Body of pancreas (tissue), 4 donors: ENCODE measurements around the gene CSGALNACT2. TPM values are rescaled to one million over a fixed set of nuclear protein-coding genes. Genes with fewer than 3 reads are reported as not detected.
"Not testable (repeated sequence)": the region's sequence is repeated elsewhere in the genome, so short reads cannot be mapped to it uniquely, and the experiment has no call there.

Source experiments
- ATAC-seq: fragments of 150-250 bp; one replicate; pipeline ENCODE4 v1.9.1; 2016
- DNase-seq, 4 donors: peaks; one replicate each; pipeline ENCODE4 v3.0.0-alpha.2; 2019
- H3K27ac ChIP-seq, 4 donors: fragments of 200-600 bp; sonication (generic); 1 replicate in 3 of 4; 2 replicates in 1 of 4; pipeline versions ENCODE4 v1.5.1 to v1.6.1; 2016 to 2019; ENCODE audit warnings: mild to moderate bottlenecking in 1 of 4, mixed read lengths in 1 of 4, moderate library complexity in 1 of 4
- H3K27me3 ChIP-seq, 2 donors: fragments of 200-600 bp; sonication (generic); one replicate each; pipeline ENCODE4 v1.6.0; 2016; ENCODE audit warnings: mild to moderate bottlenecking in 1 of 2
- H3K36me3 ChIP-seq, 2 donors: fragments of 200-600 bp; sonication (generic); replicated peaks in 1 of 2; 2 replicates each; pipeline ENCODE4 v1.5.1; 2016; ENCODE audit warnings: low read depth in 2 of 2; ENCODE audit not compliant: insufficient read depth in 1 of 2
- H3K4me1 ChIP-seq: fragments of 200-600 bp; sonication (generic); one replicate; pipeline ENCODE4 v1.6.0; 2016
- H3K4me3 ChIP-seq, 2 donors: fragments of 200-600 bp; sonication (generic); 1 replicate in 1 of 2; 2 replicates in 1 of 2; pipeline ENCODE4 v1.5.1; 2016 to 2019
- H3K9me3 ChIP-seq, 3 donors: fragments of 200-600 bp; sonication (generic); 1 replicate in 2 of 3; 2 replicates in 1 of 3; pipeline ENCODE4 v1.5.1; 2016
- CTCF ChIP-seq, 7 experiments: fragments of 450-650 bp in 4 of 7; fragments of 200-600 bp in 3 of 7; sonication (generic) in 3 of 7; IDR thresholded peaks; one replicate each; pipeline ENCODE4 v1.5.1; 2016 to 2019; ENCODE audit warnings: antibody characterized with exemption in 7 of 7
- POLR2A ChIP-seq, 3 donors: fragments of 450-650 bp; IDR thresholded peaks; one replicate each; pipeline ENCODE4 v1.6.1; 2016; ENCODE audit warnings: antibody characterized with exemption in 3 of 3, mild to moderate bottlenecking in 2 of 3
- whole genome bisulfite sequencing, 2 donors: methylation state at CpG; one replicate each; pipeline ENCODE4 v1.1.5; 2017; 5-methylcytosine and 5-hydroxymethylcytosine counted together
- intact Hi-C: fragments of 100-400 bp; cut with DNase I; formaldehyde crosslinking; loops from one replicate; pipeline ENCODE4 v1.15.1; 2023
- total RNA-seq, 2 donors: library from RNA; depleted of rRNA; stranded (reverse); fragments of >200 nt; gene quantifications; one replicate each; pipeline ENCODE4 v1.1.0, GENCODE V29; 2016

The CSGALNACT2 gene
- total RNA-seq, 2 donors from 2014 or later: 6.9 to 9.6 TPM

- no peaks in the 10 kb centered on the region for H3K4me1 ChIP-seq
- no peaks in the 10 kb centered on the region for H3K27me3 ChIP-seq
- no peak for ATAC-seq
- H3K9me3 ChIP-seq: no peaks in the 10 kb centered on the region
- no peak for TF ChIP-seq CTCF (IDR thresholded peaks at IDR 0.05)
- no peak for TF ChIP-seq POLR2A (IDR thresholded peaks at IDR 0.05)
- 66% methylated on average over 3 to 5 of the region's 5 CpGs for WGBS, 2 donors
- no peak overlapping the region for H3K27ac ChIP-seq
- H3K36me3 ChIP-seq: no peaks in the 10 kb centered on the region
- intact Hi-C loops: no loop called here
- no peak overlapping the region for H3K4me3 ChIP-seq
- no peak for DNase-seq
Measured at GRCh38 chr10:43219848-43220247, 81.6 kb downstream of the CSGALNACT2 start.

GRCh38 chr10:43220251-43220650, 82.0 kb downstream of the CSGALNACT2 start:
- H3K36me3 ChIP-seq, H3K4me3 ChIP-seq, DNase-seq, H3K27ac ChIP-seq, ATAC-seq, intact Hi-C loops, H3K9me3 ChIP-seq, H3K27me3 ChIP-seq, H3K4me1 ChIP-seq: not testable (repeated sequence)
- WGBS, 2 donors: 72 to 76% methylated on average over 5 to 6 of the region's 6 CpGs

GRCh38 chr10:43220657-43221418, 82.6 kb downstream of the CSGALNACT2 start:
- Histone ChIP-seq H3K4me1 (no peaks in the 10 kb centered on the region), H3K4me3 (no peak overlapping the region), H3K27ac (no peak overlapping the region), H3K36me3 (no peaks in the 10 kb centered on the region), H3K27me3 (no peaks in the 10 kb centered on the region), H3K9me3 (no peaks in the 10 kb centered on the region)
- WGBS, 2 donors: 51 to 62% methylated on average over 11 to 14 of the region's 14 CpGs
- DNase-seq (peak in 1 of 4 donors; percentile 2), ATAC-seq (no peak)
- intact Hi-C loops: no loop called here
- TF ChIP-seq CTCF (IDR thresholded peaks at IDR 0.05) (no peak), POLR2A (IDR thresholded peaks at IDR 0.05) (no peak)

- H3K27me3 ChIP-seq: no peaks in the 10 kb centered on the region
- TF ChIP-seq CTCF (IDR thresholded peaks at IDR 0.05) (no peak), POLR2A (IDR thresholded peaks at IDR 0.05) (no peak)
- WGBS, 2 donors: 72 to 75% methylated on average over 10 to 19 of the region's 19 CpGs
- no peak overlapping the region for H3K27ac ChIP-seq
- no peaks in the 10 kb centered on the region for H3K9me3 ChIP-seq
- peak in 3 of 4 donors; percentile 4 to 10 (median 8) for DNase-seq
- intact Hi-C loops: no loop called here
- H3K36me3 ChIP-seq: no peaks in the 10 kb centered on the region
- no peak overlapping the region for H3K4me3 ChIP-seq
- no peaks in the 10 kb centered on the region for H3K4me1 ChIP-seq
- ATAC-seq: no peak
Measured at GRCh38 chr10:43221419-43222209, 83.4 kb downstream of the CSGALNACT2 start.

- H3K27me3 ChIP-seq: no peaks in the 10 kb centered on the region
- no peak overlapping the region for H3K27ac ChIP-seq
- H3K36me3 ChIP-seq: no peaks in the 10 kb centered on the region
- 67 to 85% methylated on average over 4 of the region's 4 CpGs for WGBS, 2 donors
- TF ChIP-seq POLR2A (IDR thresholded peaks at IDR 0.05): no peak
- H3K9me3 ChIP-seq: no peaks in the 10 kb centered on the region
- intact Hi-C loops: no loop called here
- no peaks in the 10 kb centered on the region for H3K4me1 ChIP-seq
- DNase-seq: peak in 1 of 4 donors; percentile 0
- H3K4me3 ChIP-seq: no peak overlapping the region
- no peak for ATAC-seq
Measured at GRCh38 chr10:43222210-43222720, 84.0 kb downstream of the CSGALNACT2 start.
